ENCODE measurements around the gene PALM. TPM values are rescaled to one million over a fixed set of nuclear protein-coding genes. Genes with fewer than 3 reads are reported as not detected.

Gene PALM
- total RNA-seq, 1 experiment from 2014 or later: 21.2 TPM

GRCh38 chr19:734716-735115 lies 26.0 kb downstream of the PALM start:
- TF ChIP-seq CTCF (conservative IDR thresholded peaks at IDR 0.05; ENCODE audit: low read depth, low read length) (no peak), EZH2 (IDR thresholded peaks at IDR 0.05; ENCODE audit: borderline replicate concordance, low read depth, low read length, poor library complexity, severe bottlenecking) (no peak)
- BruUV-seq (replicated peaks): no TSS peak
- H3K27me3 ChIP-seq (replicated peaks; ENCODE audit: insufficient read depth, low read depth, low read length, poor library complexity): no peaks in the 10 kb centered on the region
- intact Hi-C loops (cut with micrococcal nuclease; ENCODE audit: unreplicated experiment): loop anchor here (1.0 to 5.0 kb wide), 2 partner anchors 69 to 147 kb away; partner anchors contain the start of gene HCN2
- H3K4me3 ChIP-seq (ENCODE audit: low read depth, low read length, poor library complexity, severe bottlenecking): no peak overlapping the region
- no peaks in the 10 kb centered on the region for H3K4me1 ChIP-seq (ENCODE audit: insufficient read depth, low read length, poor library complexity, severe bottlenecking)
- POLR2A ChIA-PET (ENCODE audit: low non-redundant PET): no interaction called here
- DNase-seq (ENCODE audit: low spot score): no peak
- H3K36me3 ChIP-seq (ENCODE audit: insufficient read depth, low read length, poor library complexity, severe bottlenecking): no peaks in the 10 kb centered on the region
- CTCF ChIA-PET: interaction anchor here (0.5 to 1.1 kb wide), 7 partner anchors 17 to 150 kb away, joined by 3 to 6 read pairs (median 4); partner anchors contain the start of gene RNF126
- H3K9me3 ChIP-seq (ENCODE audit: low read depth, low read length, poor library complexity, severe bottlenecking): no peaks in the 10 kb centered on the region
- H3K27ac ChIP-seq (ENCODE audit: low read depth, low read length, poor library complexity, severe bottlenecking): no peak overlapping the region

- intact Hi-C loops (cut with micrococcal nuclease; ENCODE audit: unreplicated experiment): no loop called here
- H3K27me3 ChIP-seq (replicated peaks; ENCODE audit: insufficient read depth, low read depth, low read length, poor library complexity): no peaks in the 10 kb centered on the region
- no peak overlapping the region for H3K27ac ChIP-seq (ENCODE audit: low read depth, low read length, poor library complexity, severe bottlenecking)
- no peak for DNase-seq (ENCODE audit: low spot score)
- CTCF ChIA-PET: no interaction called here
- TF ChIP-seq EZH2 (IDR thresholded peaks at IDR 0.05; ENCODE audit: borderline replicate concordance, low read depth, low read length, poor library complexity, severe bottlenecking) (no peak), CTCF (conservative IDR thresholded peaks at IDR 0.05; ENCODE audit: low read depth, low read length) (no peak)
- no peaks in the 10 kb centered on the region for H3K9me3 ChIP-seq (ENCODE audit: low read depth, low read length, poor library complexity, severe bottlenecking)
- no TSS peak for BruUV-seq (replicated peaks)
- POLR2A ChIA-PET (ENCODE audit: low non-redundant PET): no interaction called here
- H3K4me3 ChIP-seq (ENCODE audit: low read depth, low read length, poor library complexity, severe bottlenecking): no peak overlapping the region
- H3K4me1 ChIP-seq (ENCODE audit: insufficient read depth, low read length, poor library complexity, severe bottlenecking): no peaks in the 10 kb centered on the region
- no peaks in the 10 kb centered on the region for H3K36me3 ChIP-seq (ENCODE audit: insufficient read depth, low read length, poor library complexity, severe bottlenecking)
These were observed 27.4 kb downstream of the PALM start for GRCh38 chr19:736125-736524.

GRCh38 chr19:737591-738093 lies 28.9 kb downstream of the PALM start:
- POLR2A ChIA-PET (ENCODE audit: low non-redundant PET): no interaction called here
- no peaks in the 10 kb centered on the region for H3K4me1 ChIP-seq (ENCODE audit: insufficient read depth, low read length, poor library complexity, severe bottlenecking)
- H3K4me3 ChIP-seq (ENCODE audit: low read depth, low read length, poor library complexity, severe bottlenecking): no peak overlapping the region
- CTCF ChIA-PET: interaction anchor here (0.6 kb wide), 1 partner anchor 352 kb away, joined by 3 read pairs; no protein-coding TSS in a partner anchor
- no peaks in the 10 kb centered on the region for H3K27me3 ChIP-seq (replicated peaks; ENCODE audit: insufficient read depth, low read depth, low read length, poor library complexity)
- H3K9me3 ChIP-seq (ENCODE audit: low read depth, low read length, poor library complexity, severe bottlenecking): no peaks in the 10 kb centered on the region
- BruUV-seq (replicated peaks): no TSS peak
- intact Hi-C loops (cut with micrococcal nuclease; ENCODE audit: unreplicated experiment): no loop called here
- no peaks in the 10 kb centered on the region for H3K36me3 ChIP-seq (ENCODE audit: insufficient read depth, low read length, poor library complexity, severe bottlenecking)
- DNase-seq (ENCODE audit: low spot score): peak; percentile 73
- no peak overlapping the region for H3K27ac ChIP-seq (ENCODE audit: low read depth, low read length, poor library complexity, severe bottlenecking)
- TF ChIP-seq CTCF (conservative IDR thresholded peaks at IDR 0.05; ENCODE audit: low read depth, low read length) (peak; percentile 73), EZH2 (IDR thresholded peaks at IDR 0.05; ENCODE audit: borderline replicate concordance, low read depth, low read length, poor library complexity, severe bottlenecking) (no peak)
